Thyroid gland (tissue), 4 donors: ENCODE measurements around the gene MBD3.

Experiments
- CTCF ChIP-seq, 6 experiments: fragments of 200-600 bp in 3 of 6; fragments of 450-650 bp in 3 of 6; sonication (generic) in 3 of 6; IDR thresholded peaks; one replicate each; pipeline ENCODE4 v1.5.1; 2016 to 2019; ENCODE audit warnings: antibody characterized with exemption in 6 of 6, mild to moderate bottlenecking in 2 of 6, inconsistent platforms in 1 of 6, moderate library complexity in 1 of 6
- POLR2A ChIP-seq, 2 donors: fragments of 450-650 bp; IDR thresholded peaks; one replicate each; pipeline ENCODE4 v1.6.1; 2017; ENCODE audit warnings: antibody characterized with exemption in 2 of 2, mild to moderate bottlenecking in 2 of 2, moderate library complexity in 1 of 2

- no peak for TF ChIP-seq CTCF (IDR thresholded peaks at IDR 0.05)
- no peak for TF ChIP-seq POLR2A (IDR thresholded peaks at IDR 0.05)
Observed at GRCh38 chr19:1634242-1634937, 41.7 kb upstream of the MBD3 start.
